HG03342 (cell line): Measurements from ENCODE around the gene OR8B3.
A peak's percentile ranks its signal among the peaks of the same experiment; 100 is the strongest.
"Not testable (repeated sequence)": the region's sequence is repeated elsewhere in the genome, so short reads cannot be mapped to it uniquely, and the experiment has no call there.

Source experiments
- ATAC-seq: cut with Tn5 transposase; IDR thresholded peaks from one replicate; pipeline ENCODE4 v1.9.1; 2021; ENCODE audit warnings: mild to moderate bottlenecking, moderate library complexity; ENCODE audit not compliant: unreplicated experiment

OR8B3 gene

DNA sequence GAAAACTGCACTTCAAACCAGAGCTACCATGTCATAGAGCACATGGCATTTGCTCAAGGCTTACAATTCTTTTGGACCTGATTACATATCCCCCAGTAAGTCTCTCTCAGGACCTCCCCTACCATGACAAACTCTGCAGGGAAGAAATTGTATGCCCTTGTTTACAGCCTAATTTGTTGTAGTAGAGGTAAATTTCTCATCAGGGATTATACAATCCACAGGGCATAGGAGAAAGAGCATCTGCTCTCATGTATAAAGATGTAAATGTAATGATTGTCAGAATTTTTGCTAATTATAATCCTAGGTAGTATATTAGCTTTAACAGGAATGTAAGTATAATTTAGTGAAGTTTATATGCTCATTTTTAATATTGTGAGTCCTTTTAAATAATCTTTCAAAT, at the start of gene OR8B3:
Gene OR8B3, minus strand, starts transcription at position 101 of the 400 bp plus-strand sequence. CDS start 1,673 bp downstream, outside the sequence.
- no peak for ATAC-seq

DNA sequence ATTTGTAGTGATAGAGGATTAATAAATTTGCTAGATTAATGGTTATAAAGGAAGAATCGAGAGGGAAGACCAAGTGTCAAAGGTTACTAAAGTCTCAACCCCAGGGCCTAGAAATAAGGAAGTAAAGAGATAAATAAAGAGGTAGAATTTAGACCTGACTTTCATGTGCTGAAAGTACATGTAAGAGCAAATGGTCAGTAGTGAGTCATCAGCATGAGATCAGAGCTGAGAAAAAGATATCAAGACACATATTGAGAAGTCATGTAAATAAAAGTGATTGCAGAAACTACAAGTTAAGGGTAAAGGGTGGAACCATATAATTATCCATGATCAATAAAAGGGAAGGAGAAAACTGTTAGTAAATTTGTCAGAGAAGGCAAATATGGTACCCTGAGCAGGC, 48.1 kb upstream of the OR8B3 start:
- no peak for ATAC-seq

DNA sequence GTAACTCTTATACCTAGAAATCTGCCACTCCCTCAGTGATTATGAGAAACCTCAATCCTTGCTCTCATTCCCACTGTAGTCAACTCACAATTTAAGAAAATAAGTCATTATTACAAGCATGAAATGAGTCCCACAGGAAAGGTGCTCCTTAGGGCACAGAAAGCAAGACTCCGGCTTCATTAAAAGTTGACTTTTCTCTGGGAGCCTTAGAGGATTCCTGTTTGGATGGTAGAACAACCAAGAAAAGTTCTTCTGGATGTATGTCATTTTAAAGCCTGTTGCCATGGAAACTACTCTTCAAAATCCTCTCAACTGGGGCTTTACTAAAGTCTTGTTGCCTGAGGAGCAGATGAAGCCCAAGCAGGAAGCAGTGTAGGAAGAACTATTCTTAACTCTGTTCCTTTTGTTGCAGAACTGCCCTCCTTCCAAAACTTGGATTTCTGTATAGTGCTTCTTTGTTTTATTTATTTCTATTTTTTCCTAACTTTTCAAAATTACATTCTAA, 46.9 kb upstream of the OR8B3 start, which contains the start of gene OR8B8:
Gene OR8B8, minus strand, starts transcription at position 51 of the 505 bp plus-strand sequence. CDS start 4,611 bp downstream, outside the sequence.
- no peak for ATAC-seq

DNA sequence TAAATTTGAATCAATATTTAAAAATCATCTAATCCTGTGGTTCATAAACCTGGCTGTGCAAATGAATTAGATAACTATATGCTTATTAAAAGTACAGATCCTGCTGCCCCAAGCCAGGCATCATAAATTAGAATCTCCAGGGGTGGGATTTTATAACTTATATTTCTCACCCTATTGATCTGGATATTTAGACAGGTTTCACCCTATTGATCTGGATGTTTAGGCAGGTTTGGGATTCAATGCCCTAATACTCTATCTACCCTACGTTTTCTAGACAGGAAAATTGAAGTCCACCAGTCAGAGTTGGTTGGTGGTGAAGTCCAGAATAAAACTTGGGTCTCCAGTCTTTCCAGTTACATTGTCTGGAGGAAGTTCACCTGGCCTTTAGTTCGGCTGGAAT, 44.0 kb upstream of the OR8B3 start:
- ATAC-seq = no peak

DNA sequence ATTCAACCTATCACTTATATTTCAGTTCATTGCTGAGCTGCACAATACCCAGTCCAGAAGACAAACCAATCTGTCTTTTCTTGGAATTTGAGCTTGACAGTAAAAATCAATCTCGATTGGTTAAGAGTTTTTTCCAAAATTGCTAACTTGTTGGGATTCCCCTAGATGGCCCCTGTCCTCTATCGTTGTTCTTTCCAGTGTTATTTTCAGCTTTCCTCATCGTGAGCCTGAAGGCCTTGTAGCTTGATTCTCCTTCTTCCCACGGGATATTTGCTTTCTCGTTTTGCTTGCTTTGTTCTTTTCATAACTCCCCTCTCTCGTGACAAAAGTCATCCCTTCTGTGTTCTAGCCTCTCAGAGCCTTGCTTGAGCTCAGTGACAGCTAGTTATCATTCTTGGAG, 43.6 kb upstream of the OR8B3 start:
- no peak for ATAC-seq

- ATAC-seq = no peak
These were observed 42.7 kb upstream of the OR8B3 start for GRCh38 chr11:124441519-124441918.

- ATAC-seq = no peak
These were observed 42.3 kb upstream of the OR8B3 start for GRCh38 chr11:124441081-124441480.

- ATAC-seq = no peak
These were observed 41.8 kb upstream of the OR8B3 start for GRCh38 chr11:124440608-124441007.

- no peak for ATAC-seq
These were observed 35.9 kb upstream of the OR8B3 start for GRCh38 chr11:124434699-124435098.

DNA sequence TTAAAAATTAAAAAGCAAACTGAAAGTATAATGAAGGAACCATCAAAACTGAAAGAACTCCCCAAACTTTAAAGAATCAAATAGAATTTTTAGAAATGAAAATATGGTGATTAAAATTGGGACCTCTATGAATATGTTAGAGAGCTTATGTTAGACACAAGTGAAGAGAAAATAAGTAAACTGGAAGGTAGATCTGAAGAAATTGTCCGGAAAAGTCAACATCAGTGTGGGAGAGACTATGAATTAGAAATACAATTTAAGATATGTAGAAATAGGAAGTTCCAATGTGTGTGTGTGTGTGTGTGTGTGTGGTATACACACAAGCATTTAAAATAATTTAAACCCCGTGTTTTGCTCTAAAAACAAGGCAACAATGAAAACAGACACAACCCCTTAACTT, 30.8 kb upstream of the OR8B3 start:
- no peak for ATAC-seq

DNA sequence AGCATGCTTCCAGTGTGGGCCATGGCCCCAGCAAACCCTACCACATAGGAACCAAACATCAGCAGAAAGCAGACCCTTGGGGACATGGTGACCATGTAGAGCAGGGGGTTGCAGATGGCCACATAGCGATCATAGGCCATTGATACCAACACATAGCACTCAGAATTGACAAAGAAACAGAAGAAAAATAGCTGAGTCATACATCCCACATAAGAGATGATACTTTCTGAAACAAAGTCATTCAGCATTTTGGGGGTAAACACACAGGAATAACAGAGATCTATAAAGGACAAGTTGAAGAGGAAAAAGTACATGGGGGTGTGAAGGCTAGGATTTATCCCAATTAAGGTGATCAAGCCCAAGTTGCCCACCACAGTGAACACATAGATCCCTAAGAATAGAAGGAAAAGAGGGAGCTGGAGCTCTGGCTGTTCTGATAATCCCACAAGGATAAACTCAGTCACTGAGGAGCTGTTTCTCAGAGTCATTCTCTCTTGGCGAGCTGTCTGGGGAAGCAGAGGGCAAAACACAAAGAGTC, 25.6 kb upstream of the OR8B3 start, which contains the start of gene OR8B4:
Gene OR8B4, minus strand, starts transcription at position 488 of the 538 bp plus-strand sequence. Its CDS starts 0 bp downstream, at position 488.
- ATAC-seq = no peak

DNA sequence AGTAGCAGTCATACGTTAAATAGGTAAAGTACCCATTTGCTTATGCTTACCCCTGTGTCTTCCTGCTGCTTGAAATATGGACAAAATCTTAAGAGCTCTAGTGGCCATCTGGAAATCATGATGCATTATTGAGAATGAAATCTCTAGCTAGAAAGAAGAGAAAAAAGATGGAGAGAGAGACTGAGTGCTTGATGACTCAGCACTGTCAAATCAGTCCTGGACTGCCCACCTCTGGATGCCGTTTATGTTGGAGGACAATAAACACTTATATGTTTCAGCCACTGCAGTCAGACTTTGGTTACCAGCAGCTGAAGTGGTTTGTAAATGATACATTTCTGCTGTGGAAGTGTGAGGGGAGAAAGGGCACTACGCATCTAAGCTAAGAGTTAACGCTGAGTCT, 22.2 kb upstream of the OR8B3 start:
- ATAC-seq = no peak

- ATAC-seq = peak; percentile 57
These were observed 16.6 kb upstream of the OR8B3 start for GRCh38 chr11:124415356-124415923.

- ATAC-seq = no peak
These were observed 11.1 kb upstream of the OR8B3 start for GRCh38 chr11:124409906-124410305.

GRCh38 chr11:124405581-124405980, 6.8 kb upstream of the OR8B3 start:
- no peak for ATAC-seq

- ATAC-seq = not testable (repeated sequence)
These were observed 4.4 kb upstream of the OR8B3 start for GRCh38 chr11:124403186-124403585.

DNA sequence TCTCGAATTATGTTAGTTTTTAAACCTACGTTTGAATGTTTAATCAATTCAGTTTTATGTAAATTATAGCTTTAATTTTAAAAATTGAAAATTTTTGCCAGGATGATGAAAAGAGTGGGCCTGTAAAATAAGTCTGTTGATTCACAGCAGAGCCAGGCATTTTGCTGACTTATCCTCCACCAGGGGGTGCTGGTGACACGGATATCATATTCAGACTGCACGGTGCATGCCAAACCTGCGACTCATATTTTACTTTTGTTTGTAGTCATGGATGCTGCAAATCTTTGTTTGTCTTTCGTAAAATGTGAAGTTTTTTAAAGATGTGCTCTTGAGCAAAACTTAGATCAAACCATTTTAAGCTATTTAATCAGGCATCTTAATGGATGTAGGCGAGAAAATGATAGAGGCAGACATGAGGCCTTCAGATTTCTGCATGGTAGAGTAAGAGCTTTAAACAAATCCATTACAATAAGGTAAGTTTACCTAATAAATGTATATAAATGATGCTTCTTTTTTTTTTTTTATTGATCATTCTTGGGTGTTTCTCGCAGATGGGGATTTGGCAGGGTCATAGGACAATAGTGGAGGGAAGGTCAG, 3.6 kb upstream of the OR8B3 start:
- ATAC-seq = peak; percentile 96

- ATAC-seq = not testable (repeated sequence)
These were observed 2.0 kb downstream of the OR8B3 start for GRCh38 chr11:124396847-124397246.

GRCh38 chr11:124394408-124394807, 4.4 kb downstream of the OR8B3 start:
- no peak for ATAC-seq

DNA sequence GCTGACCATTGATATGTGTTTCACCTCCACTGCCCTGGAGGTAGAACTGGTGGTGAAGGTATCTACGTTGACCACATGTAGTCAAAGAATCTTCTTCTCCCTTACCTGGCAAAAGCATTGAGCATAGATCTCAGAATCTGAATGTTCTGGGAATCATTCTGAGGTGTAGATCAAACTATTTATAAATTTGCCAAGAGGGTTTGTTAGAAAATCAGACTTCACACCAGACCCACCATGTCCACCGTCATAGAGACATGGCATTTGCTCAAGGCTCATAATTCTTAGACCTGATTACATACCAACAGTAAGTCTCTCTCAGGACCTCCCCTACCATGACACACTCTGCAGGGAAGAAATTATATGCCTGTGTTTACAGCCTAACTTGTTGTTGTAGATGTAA, 14.4 kb downstream of the OR8B3 start, which contains the start of gene OR8B2:
Gene OR8B2, minus strand, starts transcription at position 101 of the 400 bp plus-strand sequence. CDS start 1,156 bp downstream, outside the sequence.
- no peak for ATAC-seq

GRCh38 chr11:124382857-124383256, 16.0 kb downstream of the OR8B3 start:
- not testable (repeated sequence) for ATAC-seq

- no peak for ATAC-seq
These were observed 18.2 kb downstream of the OR8B3 start for GRCh38 chr11:124380585-124380984.
